ENCODE results near the gene RERE.
"Not testable (repeated sequence)": the region's sequence is repeated elsewhere in the genome, so short reads cannot be mapped to it uniquely, and the experiment has no call there.

The RERE gene

DNA sequence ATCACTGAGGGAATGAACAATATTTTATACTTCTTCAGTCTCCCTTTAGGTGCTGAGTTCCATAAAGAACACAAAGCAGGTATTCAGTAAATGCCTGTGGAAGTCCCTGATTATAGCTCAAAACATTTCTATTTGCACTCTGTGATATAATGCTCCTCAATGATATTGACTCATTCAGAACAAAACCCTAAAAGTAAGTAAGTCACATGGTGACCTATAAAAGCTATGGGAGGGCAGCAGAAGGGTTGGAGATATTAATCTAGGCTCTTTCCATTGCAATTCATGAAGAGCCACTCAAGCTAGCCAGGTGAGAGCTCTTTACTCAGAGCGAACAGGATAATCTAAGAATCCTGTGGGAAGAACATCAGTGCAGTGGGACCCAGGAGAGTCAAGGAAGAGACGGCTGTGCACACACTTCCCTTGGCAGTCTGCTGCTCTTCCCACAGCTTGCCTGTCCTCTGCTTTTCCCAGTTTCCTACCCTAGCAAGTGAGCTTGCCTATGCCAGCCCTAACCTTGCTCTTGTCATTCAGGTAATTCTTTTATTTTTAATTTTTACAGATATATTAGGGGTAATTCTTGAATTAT, 197.4 kb downstream of the RERE start:
- H3K9me3 ChIP-seq (ENCODE audit: control insufficient read depth, insufficient read depth, low read depth, low read length); H3K27ac ChIP-seq (ENCODE audit: extremely low read depth, low read depth, low read length); H3K4me3 ChIP-seq (ENCODE audit: low read depth, low read length); H3K36me3 ChIP-seq (ENCODE audit: control insufficient read depth in 2 of 2, insufficient read depth in 1 of 2, low read length in 2 of 2); H3K4me1 ChIP-seq (ENCODE audit: control insufficient read depth, insufficient read depth, low read length): not testable (repeated sequence)
- peak; percentile 74 for TF ChIP-seq ZNF341 (tag by site-specific recombination; IDR thresholded peaks at IDR 0.05; ENCODE audit: low read depth)
- TF ChIP-seq GLIS1 (tag by site-specific recombination; IDR thresholded peaks at IDR 0.05) = peak; percentile 37
- ChIA-PET POLR2A (interaction anchor here (1.6 kb wide), 1 partner anchor 81 kb away, joined by 3 read pairs; no protein-coding TSS in a partner anchor), CTCF (interaction anchor here (0.6 to 1.5 kb wide), 2 partner anchors 126 to 229 kb away, joined by 3 to 4 read pairs; no protein-coding TSS in a partner anchor)

DNA sequence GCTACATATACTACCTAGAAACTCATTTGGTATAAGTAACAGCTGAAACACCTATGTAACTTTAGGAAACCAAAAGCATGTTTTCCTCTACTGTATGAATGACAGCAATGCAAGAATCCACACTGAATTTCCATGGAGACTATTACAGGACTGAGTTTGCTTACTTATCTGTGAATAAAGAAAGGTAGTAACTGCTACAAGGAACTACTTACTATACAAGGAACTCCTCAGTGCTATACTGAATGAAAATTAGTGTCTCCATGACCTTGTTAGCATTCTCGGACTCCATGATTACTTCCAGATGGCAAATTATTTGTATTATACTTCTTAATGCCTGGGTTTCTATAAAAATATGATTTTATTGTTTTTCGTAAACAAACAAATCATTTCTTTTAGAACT, 198.0 kb downstream of the RERE start:
- H3K36me3 ChIP-seq (ENCODE audit: control insufficient read depth in 2 of 2, insufficient read depth in 1 of 2, low read length in 2 of 2); H3K4me1 ChIP-seq (ENCODE audit: control insufficient read depth, insufficient read depth, low read length); POLR2A ChIA-PET; H3K9me3 ChIP-seq (ENCODE audit: control insufficient read depth, insufficient read depth, low read depth, low read length); H3K27ac ChIP-seq (ENCODE audit: extremely low read depth, low read depth, low read length); H3K4me3 ChIP-seq (ENCODE audit: low read depth, low read length): not testable (repeated sequence)
- CTCF ChIA-PET = interaction anchor here (1.5 kb wide), 1 partner anchor 230 kb away, joined by 4 read pairs; no protein-coding TSS in a partner anchor

DNA sequence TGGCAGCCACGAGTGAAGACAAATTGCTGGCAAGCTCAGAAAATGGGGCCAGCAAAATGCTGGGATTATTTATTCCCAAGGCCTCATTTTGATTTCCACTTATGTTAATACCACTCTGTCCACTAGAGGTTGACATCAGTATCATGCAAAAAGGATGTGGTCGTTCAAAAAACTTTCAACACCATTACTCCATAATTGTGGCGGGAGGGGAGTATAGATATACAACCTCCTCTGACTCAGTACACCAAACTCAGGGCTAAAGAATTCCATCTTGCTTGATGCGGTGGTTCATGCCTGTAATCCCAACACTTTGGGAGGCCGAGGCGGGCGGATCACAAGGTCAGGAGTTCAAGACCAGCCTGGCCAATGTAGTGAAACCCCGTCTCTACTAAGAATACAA, 200.6 kb downstream of the RERE start:
- peaks cover 0 to 14% of the 10 kb centered on the region in 2 experiments; a peak in 1 of 3 replicates for H3K36me3 ChIP-seq (ENCODE audit: control insufficient read depth in 2 of 2, insufficient read depth in 1 of 2, low read length in 2 of 2)
- POLR2A ChIA-PET = interaction anchor here (0.6 kb wide), 1 partner anchor 199 kb away, joined by 3 read pairs; no protein-coding TSS in a partner anchor
- H3K4me3 ChIP-seq (ENCODE audit: low read depth, low read length); H3K4me1 ChIP-seq (ENCODE audit: control insufficient read depth, insufficient read depth, low read length); H3K9me3 ChIP-seq (ENCODE audit: control insufficient read depth, insufficient read depth, low read depth, low read length); H3K27ac ChIP-seq (ENCODE audit: extremely low read depth, low read depth, low read length): not testable (repeated sequence)
- CTCF ChIA-PET = interaction anchor here (0.8 to 1.4 kb wide), 2 partner anchors 23 to 50 kb away, joined by 4 to 5 read pairs; no protein-coding TSS in a partner anchor

DNA sequence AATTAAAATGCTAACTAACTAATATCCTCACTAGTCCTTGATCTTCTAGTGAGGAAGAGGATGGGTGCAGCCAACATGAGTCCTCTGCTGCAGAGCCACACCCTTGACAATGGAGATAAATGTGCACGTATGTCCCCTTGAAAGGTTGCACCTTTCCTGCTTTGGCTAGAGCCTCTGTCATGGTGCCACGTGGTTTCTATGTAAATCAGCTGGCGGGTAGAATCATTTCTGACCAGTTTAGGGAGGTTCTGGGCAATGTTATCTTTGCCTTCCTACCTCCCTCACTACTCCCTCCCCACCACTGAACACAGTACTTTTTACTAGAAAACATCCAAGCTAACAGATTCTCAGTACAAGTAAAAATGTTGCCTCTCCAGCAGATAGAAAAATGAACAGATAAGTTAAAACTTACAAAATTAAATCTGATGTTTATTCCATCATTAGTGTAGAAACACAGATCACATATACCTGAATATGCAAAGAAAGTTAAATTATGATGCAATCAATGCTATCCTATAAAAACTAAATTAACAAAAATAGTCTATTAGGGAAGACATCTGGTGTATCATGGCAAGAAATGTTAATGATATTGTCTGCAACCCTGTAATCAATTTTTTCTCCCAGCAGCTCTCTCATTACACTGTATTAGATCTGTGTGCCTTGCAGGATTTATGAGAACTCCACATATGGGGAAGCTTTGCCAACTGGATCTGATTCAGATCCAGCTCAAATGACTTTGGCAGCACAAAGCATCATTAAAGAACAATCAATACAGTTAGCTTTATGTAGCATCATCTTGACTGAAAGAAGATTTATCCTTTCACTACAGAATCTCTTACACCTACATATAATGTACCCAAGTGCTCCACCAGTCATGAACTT, 205.6 kb downstream of the RERE start:
- H3K27ac ChIP-seq (ENCODE audit: extremely low read depth, low read depth, low read length); H3K4me1 ChIP-seq (ENCODE audit: control insufficient read depth, insufficient read depth, low read length); H3K9me3 ChIP-seq (ENCODE audit: control insufficient read depth, insufficient read depth, low read depth, low read length); H3K4me3 ChIP-seq (ENCODE audit: low read depth, low read length); POLR2A ChIA-PET: not testable (repeated sequence)
- CTCF ChIA-PET = interaction anchor here (0.9 kb wide), 1 partner anchor 59 kb away, joined by 3 read pairs; no protein-coding TSS in a partner anchor
- peaks cover 0 to 14% of the 10 kb centered on the region in 2 experiments; a peak in 1 of 3 replicates for H3K36me3 ChIP-seq (ENCODE audit: control insufficient read depth in 2 of 2, insufficient read depth in 1 of 2, low read length in 2 of 2)

DNA sequence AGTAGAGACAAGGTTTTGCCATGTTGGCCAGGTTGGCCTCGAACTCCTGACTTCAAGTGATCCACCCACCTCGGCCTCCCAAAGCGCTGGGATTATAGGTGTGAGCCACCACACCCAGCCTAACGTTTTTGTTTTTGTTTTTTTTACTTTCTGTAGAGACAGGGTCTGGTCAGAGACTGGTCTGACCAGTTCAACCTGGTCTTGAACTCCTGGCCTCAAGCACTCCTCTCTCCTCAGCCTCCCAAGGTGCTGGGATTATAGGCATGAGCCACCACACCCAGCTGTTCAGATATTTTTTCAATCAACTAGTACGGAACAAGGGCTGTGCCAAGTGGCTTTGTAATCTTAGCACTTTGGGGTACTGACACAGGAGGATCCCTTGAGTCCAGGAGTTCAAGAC, 209.5 kb downstream of the RERE start:
- H3K4me3 ChIP-seq (ENCODE audit: low read depth, low read length) = no peak overlapping the region
- H3K9me3 ChIP-seq (ENCODE audit: control insufficient read depth, insufficient read depth, low read depth, low read length) = no peaks in the 10 kb centered on the region
- no peak overlapping the region for H3K27ac ChIP-seq (ENCODE audit: extremely low read depth, low read depth, low read length)
- CTCF ChIA-PET = interaction anchor here (0.6 to 1.0 kb wide), 2 partner anchors 40 to 47 kb away, joined by 3 to 4 read pairs; no protein-coding TSS in a partner anchor
- TF ChIP-seq IKZF3 (tag by site-specific recombination; IDR thresholded peaks at IDR 0.05) (no peak), SCRT2 (tag by site-specific recombination; IDR thresholded peaks at IDR 0.05) (no peak), ZNF530 (tag by site-specific recombination; IDR thresholded peaks at IDR 0.05; ENCODE audit: low read depth) (no peak), ZNF670 (tag by site-specific recombination; IDR thresholded peaks at IDR 0.05; ENCODE audit: low read depth) (no peak), ZNF221 (tag by site-specific recombination; IDR thresholded peaks at IDR 0.05; ENCODE audit: borderline replicate concordance) (no peak), SP2 (tag by site-specific recombination; IDR thresholded peaks at IDR 0.05) (no peak), ZNF133 (tag by site-specific recombination; IDR thresholded peaks at IDR 0.05) (no peak)
- TF ChIP-seq, protein P1, sequence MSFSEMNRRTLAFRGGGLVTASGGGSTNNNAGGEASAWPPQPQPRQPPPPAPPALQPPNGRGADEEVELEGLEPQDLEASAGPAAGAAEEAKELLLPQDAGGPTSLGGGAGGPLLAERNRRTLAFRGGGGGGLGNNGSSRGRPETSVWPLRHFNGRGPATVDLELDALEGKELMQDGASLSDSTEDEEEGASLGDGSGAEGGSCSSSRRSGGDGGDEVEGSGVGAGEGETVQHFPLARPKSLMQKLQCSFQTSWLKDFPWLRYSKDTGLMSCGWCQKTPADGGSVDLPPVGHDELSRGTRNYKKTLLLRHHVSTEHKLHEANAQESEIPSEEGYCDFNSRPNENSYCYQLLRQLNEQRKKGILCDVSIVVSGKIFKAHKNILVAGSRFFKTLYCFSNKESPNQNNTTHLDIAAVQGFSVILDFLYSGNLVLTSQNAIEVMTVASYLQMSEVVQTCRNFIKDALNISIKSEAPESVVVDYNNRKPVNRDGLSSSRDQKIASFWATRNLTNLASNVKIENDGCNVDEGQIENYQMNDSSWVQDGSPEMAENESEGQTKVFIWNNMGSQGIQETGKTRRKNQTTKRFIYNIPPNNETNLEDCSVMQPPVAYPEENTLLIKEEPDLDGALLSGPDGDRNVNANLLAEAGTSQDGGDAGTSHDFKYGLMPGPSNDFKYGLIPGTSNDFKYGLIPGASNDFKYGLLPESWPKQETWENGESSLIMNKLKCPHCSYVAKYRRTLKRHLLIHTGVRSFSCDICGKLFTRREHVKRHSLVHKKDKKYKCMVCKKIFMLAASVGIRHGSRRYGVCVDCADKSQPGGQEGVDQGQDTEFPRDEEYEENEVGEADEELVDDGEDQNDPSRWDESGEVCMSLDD (tag by site-specific recombination; IDR thresholded peaks at IDR 0.05) = no peak
- H3K36me3 ChIP-seq (ENCODE audit: control insufficient read depth in 2 of 2, insufficient read depth in 1 of 2, low read length in 2 of 2) = peaks cover 0 to 3% of the 10 kb centered on the region in 2 experiments; a peak in 1 of 3 replicates
- peaks cover 3% of the 10 kb centered on the region; the same call in 1 of the 2 replicates for H3K4me1 ChIP-seq (ENCODE audit: control insufficient read depth, insufficient read depth, low read length)
- POLR2A ChIA-PET = no interaction called here

Data from HEK293 (cell line).